HAP-1 (cell line): ENCODE results near the gene LTB.
"Not testable (repeated sequence)": the region's sequence is repeated elsewhere in the genome, so short reads cannot be mapped to it uniquely, and the experiment has no call there.

Source experiments
- DNase-seq, 2 experiments: peaks; one replicate each; pipeline ENCODE4 v3.0.0-alpha.2; 2016 to 2020; ENCODE audit warnings: low spot score in 2 of 2
- H3K27me3 ChIP-seq: fragments of 250-450 bp; sonication (Bioruptor Pico); 2 replicates; pipeline ENCODE4 v1.5.1; 2020; ENCODE audit warnings: low read depth, mild to moderate bottlenecking, moderate library complexity
- H3K36me3 ChIP-seq: fragments of 250-450 bp; sonication (Bioruptor Pico); replicated peaks from 2 replicates; pipeline ENCODE4 v1.5.1; 2020; ENCODE audit warnings: mild to moderate bottlenecking
- H3K4me1 ChIP-seq: fragments of 250-450 bp; sonication (Bioruptor Pico); 2 replicates; pipeline ENCODE4 v1.5.1; 2020; ENCODE audit warnings: mild to moderate bottlenecking
- H3K4me3 ChIP-seq: fragments of 250-450 bp; sonication (Bioruptor Pico); 2 replicates; pipeline ENCODE4 v1.5.1; 2020; ENCODE audit warnings: mild to moderate bottlenecking, moderate library complexity
- H3K9me3 ChIP-seq: fragments of 250-450 bp; sonication (Bioruptor Pico); 2 replicates; pipeline ENCODE4 v1.5.1; 2020; ENCODE audit warnings: mild to moderate bottlenecking, moderate library complexity
- in situ Hi-C: fragments of 300-500 bp; cut with MboI; formaldehyde crosslinking; loops from 3 replicates; pipeline ENCODE4 v1.14.3; 2020; ENCODE audit warnings: low sequenced_read_pairs, inconsistent platforms, mixed read lengths

LTB gene

GRCh38 chr6:31559958-31560696 is 22.1 kb downstream of the LTB start:
- H3K36me3 ChIP-seq: peaks cover 23% of the 10 kb centered on the region
- no peak overlapping the region for H3K4me3 ChIP-seq
- in situ Hi-C loops: no loop called here
- no peaks in the 10 kb centered on the region for H3K4me1 ChIP-seq
- H3K27me3 ChIP-seq: no peaks in the 10 kb centered on the region
- H3K9me3 ChIP-seq: no peaks in the 10 kb centered on the region
- no peak for DNase-seq

DNA sequence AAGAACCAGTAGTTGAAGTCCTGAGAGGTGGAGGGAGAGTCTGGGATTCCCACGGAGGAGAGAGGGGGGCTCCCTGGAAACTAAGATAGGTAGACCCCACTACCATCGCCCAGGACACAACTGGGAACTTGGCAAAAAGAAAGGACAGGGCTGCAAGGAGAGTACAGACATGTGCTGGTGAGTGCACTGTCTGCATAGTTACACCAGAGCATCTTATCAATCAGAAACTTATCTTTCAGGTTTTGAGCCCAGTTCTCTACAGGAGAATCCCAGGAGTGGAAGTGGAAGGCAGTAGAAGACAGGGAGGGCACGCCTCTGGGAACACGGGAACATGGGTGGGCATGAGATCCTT is 22.6 kb downstream of the LTB start:
- DNase-seq: no peak
- no peak overlapping the region for H3K4me3 ChIP-seq
- H3K27me3 ChIP-seq: no peaks in the 10 kb centered on the region
- H3K9me3 ChIP-seq: no peaks in the 10 kb centered on the region
- in situ Hi-C loops: no loop called here
- no peaks in the 10 kb centered on the region for H3K4me1 ChIP-seq
- peaks cover 23% of the 10 kb centered on the region for H3K36me3 ChIP-seq

DNA sequence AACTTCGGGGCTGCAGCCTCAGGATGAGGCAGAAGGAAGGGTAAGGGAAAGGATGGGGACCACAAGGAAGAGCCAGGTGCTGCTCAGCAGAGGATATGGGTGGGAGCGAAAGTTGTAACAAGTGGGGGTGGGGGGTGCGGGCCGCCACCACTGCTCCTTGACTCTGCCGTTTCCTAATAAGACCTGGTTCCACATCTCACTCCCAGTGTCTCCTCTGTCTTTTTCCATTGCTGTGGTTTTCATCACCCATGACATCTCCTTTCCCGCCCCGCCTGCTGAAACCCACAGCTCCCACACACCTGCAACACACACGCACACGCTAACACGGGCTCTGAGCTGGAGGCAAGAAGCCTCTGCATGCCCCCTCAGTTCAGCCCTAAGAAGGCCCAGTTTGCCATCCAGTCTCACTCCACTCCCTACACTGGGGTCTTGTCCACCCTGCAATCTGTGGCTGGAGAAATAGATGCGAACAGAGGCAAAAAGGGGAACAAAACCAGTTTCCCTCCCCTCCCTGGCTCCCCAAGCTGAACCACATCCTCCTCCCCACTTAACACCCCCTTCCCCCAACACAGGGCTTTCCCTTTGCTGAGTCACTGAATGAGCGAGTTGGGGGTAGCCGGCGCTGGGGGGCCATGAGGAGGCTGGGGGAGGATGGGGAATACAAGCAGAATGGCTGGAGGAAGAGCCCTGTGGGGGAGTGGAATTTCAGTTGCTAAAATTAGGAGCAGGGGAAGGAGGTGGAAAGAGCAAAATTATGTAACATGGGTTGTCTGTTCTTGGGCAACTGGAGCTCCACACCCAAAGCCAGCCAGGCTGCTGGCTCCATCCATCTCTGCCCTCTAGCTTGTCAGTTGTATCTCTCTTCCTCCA is 23.4 kb downstream of the LTB start:
- no peak for DNase-seq
- no peaks in the 10 kb centered on the region for H3K27me3 ChIP-seq
- no peak overlapping the region for H3K4me3 ChIP-seq
- in situ Hi-C loops: no loop called here
- H3K36me3 ChIP-seq: peaks cover 23% of the 10 kb centered on the region
- no peaks in the 10 kb centered on the region for H3K4me1 ChIP-seq
- no peaks in the 10 kb centered on the region for H3K9me3 ChIP-seq

GRCh38 chr6:31558318-31558625 is 24.0 kb downstream of the LTB start:
- Histone ChIP-seq H3K27me3 (no peaks in the 10 kb centered on the region), H3K9me3 (no peaks in the 10 kb centered on the region), H3K4me3 (no peak overlapping the region), H3K36me3 (peaks cover 23% of the 10 kb centered on the region), H3K4me1 (no peaks in the 10 kb centered on the region)
- no peak for DNase-seq
- in situ Hi-C loops: no loop called here

GRCh38 chr6:31557443-31558317 is 24.5 kb downstream of the LTB start:
- Histone ChIP-seq H3K9me3 (no peaks in the 10 kb centered on the region), H3K4me1 (no peaks in the 10 kb centered on the region), H3K36me3 (peaks cover 23% of the 10 kb centered on the region), H3K4me3 (no peak overlapping the region), H3K27me3 (no peaks in the 10 kb centered on the region)
- in situ Hi-C loops: no loop called here
- DNase-seq: no peak

DNA sequence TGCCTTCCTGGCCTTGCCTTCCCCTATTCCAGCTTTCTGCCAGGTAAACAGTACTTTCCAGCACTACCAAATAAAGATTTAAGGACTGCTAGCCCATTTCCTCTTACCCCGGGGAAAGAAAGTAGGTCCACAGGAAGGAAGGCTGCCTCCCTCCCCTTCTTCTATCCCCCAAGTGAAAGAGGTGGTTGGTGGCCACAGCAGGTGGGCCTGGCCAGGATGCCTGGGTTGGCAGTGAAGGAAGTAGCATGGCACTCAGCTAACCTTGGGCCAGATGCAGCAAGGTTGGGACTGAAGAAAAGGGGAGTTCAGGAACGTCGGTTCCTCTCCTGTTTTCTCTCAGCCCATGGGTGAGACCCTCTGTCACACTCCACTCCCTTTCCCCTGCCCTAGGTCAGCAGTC is 25.9 kb downstream of the LTB start:
- in situ Hi-C loops: no loop called here
- Histone ChIP-seq H3K4me1 (no peaks in the 10 kb centered on the region), H3K36me3 (peaks cover 32% of the 10 kb centered on the region), H3K4me3 (no peak overlapping the region), H3K27me3 (no peaks in the 10 kb centered on the region), H3K9me3 (no peaks in the 10 kb centered on the region)
- no peak for DNase-seq

- in situ Hi-C loops, H3K9me3 ChIP-seq: not testable (repeated sequence)
- peak in 1 of 2 experiments; percentile 46 for DNase-seq
Measured at GRCh38 chr6:31551371-31551770, 30.9 kb downstream of the LTB start.

GRCh38 chr6:31548544-31548873 is 33.7 kb downstream of the LTB start:
- Histone ChIP-seq H3K4me1 (peaks cover 13% of the 10 kb centered on the region), H3K4me3 (no peak overlapping the region), H3K27me3 (no peaks in the 10 kb centered on the region), H3K36me3 (peaks cover 22% of the 10 kb centered on the region), H3K9me3 (no peaks in the 10 kb centered on the region)
- in situ Hi-C loops: loop anchor here (5.0 kb wide), 1 partner anchor 44 kb away; the partner anchor contains the start of gene NCR3
- DNase-seq: no peak

More at GRCh38 chr6:31551371-31551770, 30.9 kb downstream of the LTB start:
- H3K4me1 ChIP-seq, H3K27me3 ChIP-seq, H3K4me3 ChIP-seq: not testable (repeated sequence)
- peaks cover 22% of the 10 kb centered on the region for H3K36me3 ChIP-seq

- Histone ChIP-seq H3K9me3 (no peaks in the 10 kb centered on the region), H3K4me1 (peaks cover 14% of the 10 kb centered on the region), H3K27me3 (no peaks in the 10 kb centered on the region), H3K4me3 (peak overlapping the region; percentile 44), H3K36me3 (peaks cover 22% of the 10 kb centered on the region)
- in situ Hi-C loops: loop anchor here (5.0 kb wide), 1 partner anchor 44 kb away; the partner anchor contains the start of gene NCR3
- DNase-seq: no peak
Measured at GRCh38 chr6:31547727-31548543, 34.3 kb downstream of the LTB start.

GRCh38 chr6:31546958-31547726 is 35.1 kb downstream of the LTB start, which contains the start of gene NFKBIL1:
NFKBIL1 (plus strand) TSS chr6:31547608; CDS start chr6:31547695, 87 bp downstream.
- peak within 1 kb of the TSS; percentile 44 for H3K4me3 ChIP-seq
- H3K4me1 ChIP-seq: peaks cover 16% of the 10 kb centered on the region
- peaks cover 21% of the 10 kb centered on the region for H3K36me3 ChIP-seq
- no peaks in the 10 kb centered on the region for H3K27me3 ChIP-seq
- DNase-seq: peak; percentile 96 to 97
- in situ Hi-C loops: loop anchor here (5.0 kb wide), 1 partner anchor 45 kb away; the partner anchor contains the start of gene NCR3
- no peaks in the 10 kb centered on the region for H3K9me3 ChIP-seq

DNA sequence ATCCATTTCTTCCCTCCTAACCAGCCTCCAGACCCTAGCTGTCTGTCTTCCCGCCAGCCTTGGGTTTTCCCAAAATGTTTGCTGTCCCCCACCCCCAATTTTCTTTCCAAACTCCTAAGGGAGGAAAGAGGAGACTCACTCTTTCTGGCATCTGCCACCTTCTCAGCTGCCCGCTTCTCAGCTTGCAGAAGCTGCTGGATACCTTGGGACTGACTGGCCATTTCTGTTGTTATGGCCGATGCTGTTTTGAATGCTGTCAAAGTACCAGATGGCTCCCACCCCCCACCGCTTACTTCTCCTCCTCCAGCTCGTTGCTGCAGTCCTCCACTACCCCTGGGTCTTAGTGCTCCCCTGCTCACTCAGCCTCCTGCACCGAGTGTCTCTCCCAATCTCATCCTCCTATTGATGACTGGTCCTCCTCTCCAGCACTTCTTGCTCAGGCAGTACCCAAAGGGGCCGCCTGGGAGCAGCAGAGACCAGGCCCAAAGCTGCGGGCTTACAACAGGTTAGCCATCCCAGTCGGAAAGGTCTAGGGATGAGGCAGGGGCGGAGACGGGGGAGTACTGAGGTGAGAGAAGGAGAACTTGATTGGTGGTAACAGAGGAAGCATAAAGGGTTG is 35.8 kb downstream of the LTB start, which contains the start of gene ATP6V1G2:
Gene ATP6V1G2, minus strand, starts transcription at position 270 of the 619 bp plus-strand sequence. Its CDS starts 49 bp downstream, at position 221.
- Histone ChIP-seq H3K4me1 (peaks cover 16% of the 10 kb centered on the region), H3K27me3 (no peaks in the 10 kb centered on the region), H3K36me3 (peaks cover 16% of the 10 kb centered on the region), H3K4me3 (peak within 1 kb of the TSS; percentile 44), H3K9me3 (no peaks in the 10 kb centered on the region)
- peak; percentile 94 to 97 for DNase-seq
- in situ Hi-C loops: loop anchor here (5.0 kb wide), 1 partner anchor 46 kb away; the partner anchor contains the start of gene NCR3

GRCh38 chr6:31545291-31545690 is 36.9 kb downstream of the LTB start:
- DNase-seq: no peak
- Histone ChIP-seq H3K27me3 (no peaks in the 10 kb centered on the region), H3K4me1 (peaks cover 16% of the 10 kb centered on the region), H3K36me3 (peaks cover 21% of the 10 kb centered on the region), H3K4me3 (no peak overlapping the region), H3K9me3 (no peaks in the 10 kb centered on the region)
- in situ Hi-C loops: loop anchor here (5.0 kb wide), 1 partner anchor 47 kb away; the partner anchor contains the start of gene NCR3
